Fibroblast of the aortic adventitia (primary cell): ENCODE measurements around the gene TUG1. TPM values are rescaled to one million over a fixed set of nuclear protein-coding genes. Genes with fewer than 3 reads are reported as not detected.

ENCODE experiments used
- DNase-seq: peaks from one replicate; pipeline ENCODE4 v3.0.0-alpha.2; 2010; ENCODE audit warnings: low read depth
- H3K4me3 ChIP-seq: 2 replicates; pipeline ENCODE4 v1.5.1; 2011; ENCODE audit warnings: low read depth, mild to moderate bottlenecking, control low read depth, low read length, moderate library complexity
- CTCF ChIP-seq: IDR thresholded peaks from 2 replicates; pipeline ENCODE4 v1.5.1; 2011; ENCODE audit warnings: mild to moderate bottlenecking, low read length, control low read depth, inconsistent platforms; ENCODE audit not compliant: insufficient read depth
- total RNA-seq: library from RNA; depleted of rRNA; stranded (reverse); fragments of >200 nt; gene quantifications from 2 replicates; pipeline ENCODE4 v1.2.3, GENCODE V29; 2012; ENCODE audit warnings: low replicate concordance

Gene TUG1
- total RNA-seq, 1 donor = 88.2 TPM

- H3K4me3 ChIP-seq = no peak overlapping the region
- no peak for TF ChIP-seq CTCF
- no peak for DNase-seq
These were observed 25.9 kb downstream of the TUG1 start for GRCh38 chr22:30994960-30995359.

- no peak overlapping the region for H3K4me3 ChIP-seq
- TF ChIP-seq CTCF = no peak
- DNase-seq = no peak
These were observed 27.4 kb downstream of the TUG1 start for GRCh38 chr22:30996462-30996861.

- H3K4me3 ChIP-seq = no peak overlapping the region
- DNase-seq = no peak
- no peak for TF ChIP-seq CTCF
These were observed 29.3 kb downstream of the TUG1 start for GRCh38 chr22:30998329-30998728.

GRCh38 chr22:31001124-31001770 lies 32.2 kb downstream of the TUG1 start:
- no peak overlapping the region for H3K4me3 ChIP-seq
- TF ChIP-seq CTCF = no peak
- DNase-seq = no peak

GRCh38 chr22:31005535-31005934 lies 36.5 kb downstream of the TUG1 start:
- no peak for DNase-seq
- H3K4me3 ChIP-seq = no peak overlapping the region
- no peak for TF ChIP-seq CTCF

GRCh38 chr22:31019191-31019930 lies 50.3 kb downstream of the TUG1 start:
- no peak overlapping the region for H3K4me3 ChIP-seq
- no peak for TF ChIP-seq CTCF
- DNase-seq = no peak
